UCSD-AML1 (cell line): ENCODE results near the gene PAPPA.

ENCODE experiments used
- DNase-seq: peaks from one replicate; lab custom pipeline; 2025; ENCODE audit not compliant: unreplicated experiment; lab: John Stamatoyannopoulos, UW

PAPPA gene

DNA sequence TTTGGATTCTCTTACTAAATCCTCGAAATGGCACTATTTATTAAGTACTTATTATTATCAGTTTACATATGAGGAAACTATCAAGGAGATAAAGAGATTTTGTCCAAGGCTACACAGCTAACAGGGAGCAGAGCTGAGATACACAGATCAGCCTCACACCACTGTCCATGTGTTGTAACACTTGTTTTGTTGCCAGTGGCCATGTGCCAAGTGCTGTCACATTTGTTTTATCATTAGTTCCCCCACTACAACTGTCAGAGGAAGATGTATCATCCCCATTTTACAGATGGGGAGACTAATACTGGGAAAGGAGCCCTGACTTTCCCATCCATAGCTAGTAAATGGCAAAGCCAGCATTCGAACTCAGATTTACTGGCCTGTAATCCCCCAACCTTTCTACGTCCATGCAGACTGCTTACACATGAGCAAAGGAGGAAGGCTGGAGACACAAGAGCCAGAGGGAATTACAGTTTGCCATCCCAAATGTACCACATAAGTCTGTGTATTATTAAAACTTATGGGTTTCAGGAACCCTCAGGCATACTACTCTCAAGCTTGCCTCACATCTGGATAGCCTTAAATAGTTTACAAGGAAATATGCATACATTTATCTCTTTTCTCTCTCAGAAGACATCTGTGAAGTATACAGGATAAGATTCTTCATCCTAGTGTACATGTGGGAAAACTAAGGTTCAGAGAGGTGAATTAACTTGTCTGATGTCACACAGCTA lies 25.1 kb downstream of the PAPPA start:
- DNase-seq = no peak

DNA sequence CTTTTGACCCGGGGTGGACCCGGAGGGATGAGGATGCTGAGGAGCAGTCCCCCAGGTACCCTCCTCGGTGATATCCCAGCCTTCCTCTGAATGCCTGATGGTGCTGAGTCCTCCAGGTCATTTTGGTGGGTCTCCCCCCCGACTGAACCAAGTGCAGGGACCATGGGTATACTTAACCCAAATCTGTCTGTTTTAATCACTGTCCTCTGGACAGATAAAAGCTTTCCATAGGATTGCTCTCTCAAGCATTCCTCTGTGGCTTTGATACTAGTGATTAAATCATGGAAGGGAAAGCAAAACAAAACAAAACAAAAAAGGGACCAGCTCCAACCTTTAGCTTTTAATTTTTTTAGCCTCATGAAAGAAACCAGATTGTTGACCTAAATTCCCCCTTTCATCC lies 26.0 kb downstream of the PAPPA start:
- DNase-seq = no peak

DNA sequence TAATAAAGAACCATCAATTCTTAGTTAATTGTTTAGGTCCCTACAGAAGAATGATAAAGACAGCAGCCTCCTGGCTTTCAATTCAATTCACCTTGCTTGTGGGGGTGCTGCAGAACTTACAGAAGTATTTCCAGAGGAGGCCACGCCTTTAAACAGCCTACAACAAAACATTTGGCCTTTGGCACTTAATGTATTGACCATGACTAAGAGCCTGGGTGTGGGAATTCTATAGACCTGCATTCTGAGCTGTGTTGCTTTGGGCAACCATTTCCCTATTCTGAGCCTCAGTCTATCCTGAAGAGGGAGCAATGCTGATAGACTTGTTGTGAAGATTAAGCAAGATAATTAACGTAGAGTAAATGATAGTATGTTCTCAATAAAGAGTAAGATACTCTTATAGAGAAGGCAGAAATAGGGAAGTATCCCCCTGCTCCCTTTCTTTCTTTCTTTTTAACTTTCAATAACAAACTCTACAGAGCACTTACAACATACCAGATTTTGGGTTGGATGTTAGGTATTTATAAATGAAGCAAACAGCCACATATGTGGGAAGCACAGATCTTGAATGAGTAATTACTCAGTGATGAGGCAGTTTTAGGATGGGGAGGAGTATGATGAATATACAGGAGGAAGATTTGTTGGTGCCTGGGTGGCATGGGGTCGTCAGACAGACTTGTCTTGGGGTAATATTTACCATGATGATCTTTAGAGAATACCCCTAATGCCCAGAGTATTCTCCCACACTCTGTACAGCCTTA lies 28.4 kb downstream of the PAPPA start:
- no peak for DNase-seq

DNA sequence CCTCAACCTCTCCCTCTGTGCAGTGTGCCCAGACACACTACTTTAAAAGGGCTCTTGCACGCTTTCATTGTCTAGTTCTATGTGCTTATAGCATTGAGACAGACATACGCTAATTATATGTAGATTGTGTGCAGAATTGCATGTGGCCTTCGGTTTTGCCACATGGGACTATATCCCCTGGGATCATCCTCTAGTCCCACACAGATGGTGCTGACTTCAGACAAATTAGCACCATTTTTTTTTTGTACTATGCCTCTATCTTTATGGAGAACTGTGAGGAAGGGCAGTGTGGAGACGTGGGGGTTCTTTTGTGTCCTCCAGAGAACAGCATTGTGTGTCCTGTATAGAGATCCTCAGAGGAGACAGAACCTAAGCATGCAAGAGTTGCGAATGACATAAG lies 29.3 kb downstream of the PAPPA start:
- DNase-seq = no peak

GRCh38 chr9:116187570-116188170 lies 34.1 kb downstream of the PAPPA start:
- no peak for DNase-seq

DNA sequence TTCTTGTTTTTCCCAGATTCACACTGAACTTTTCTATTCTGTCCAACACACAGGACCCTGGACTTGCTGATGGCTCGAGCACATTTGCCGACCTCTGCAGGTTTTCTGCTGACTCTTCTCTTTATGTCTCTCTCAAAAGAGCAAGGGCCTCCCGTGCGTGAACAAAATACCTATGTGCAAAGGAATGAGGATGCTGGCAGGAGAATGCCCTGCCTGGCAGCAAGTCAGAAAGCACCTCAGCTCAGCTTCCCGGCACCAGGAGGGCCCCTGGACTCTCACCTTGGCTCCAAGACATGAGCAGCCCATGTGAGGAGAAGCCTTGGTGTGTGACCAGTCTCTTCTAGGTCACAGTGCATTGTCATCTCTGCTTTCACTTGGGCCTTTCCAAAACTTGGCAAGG lies 36.1 kb downstream of the PAPPA start:
- DNase-seq = no peak

DNA sequence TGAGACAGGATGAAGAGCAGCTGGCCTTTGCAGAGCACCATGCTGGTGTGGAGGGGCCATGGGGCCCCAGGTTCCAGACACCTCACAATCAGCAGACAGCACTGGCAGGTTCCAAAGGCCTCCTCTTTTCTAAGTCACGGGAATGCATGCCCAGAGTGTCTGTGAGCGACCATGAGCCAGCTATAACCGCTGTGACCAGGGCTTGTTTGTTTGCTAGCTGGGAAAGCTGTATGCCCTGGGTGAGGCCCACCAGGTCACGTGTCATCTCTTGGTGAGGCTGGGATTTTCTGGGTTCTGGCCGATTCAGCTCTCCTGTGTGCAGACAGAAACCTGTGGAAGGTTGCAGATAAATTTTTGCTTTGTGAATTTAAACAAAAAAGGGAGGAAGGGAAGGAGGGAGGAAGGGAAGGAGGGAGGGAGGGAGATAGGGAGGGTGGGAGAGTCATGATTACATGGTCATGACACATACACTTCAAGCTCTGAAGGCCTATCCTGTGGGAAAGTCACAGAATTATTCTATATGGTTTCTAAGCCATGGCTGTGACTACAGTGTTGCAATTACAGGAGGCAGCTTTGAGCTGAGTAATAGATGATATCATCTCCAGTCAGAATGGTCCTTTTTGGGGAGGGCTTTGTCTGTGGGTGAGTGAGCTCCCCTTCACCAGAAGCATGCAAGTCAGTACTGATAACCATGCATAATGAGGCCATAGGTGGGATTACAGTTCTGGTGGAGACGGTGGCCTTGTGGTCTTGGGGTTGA lies 37.2 kb downstream of the PAPPA start:
- no peak for DNase-seq

DNA sequence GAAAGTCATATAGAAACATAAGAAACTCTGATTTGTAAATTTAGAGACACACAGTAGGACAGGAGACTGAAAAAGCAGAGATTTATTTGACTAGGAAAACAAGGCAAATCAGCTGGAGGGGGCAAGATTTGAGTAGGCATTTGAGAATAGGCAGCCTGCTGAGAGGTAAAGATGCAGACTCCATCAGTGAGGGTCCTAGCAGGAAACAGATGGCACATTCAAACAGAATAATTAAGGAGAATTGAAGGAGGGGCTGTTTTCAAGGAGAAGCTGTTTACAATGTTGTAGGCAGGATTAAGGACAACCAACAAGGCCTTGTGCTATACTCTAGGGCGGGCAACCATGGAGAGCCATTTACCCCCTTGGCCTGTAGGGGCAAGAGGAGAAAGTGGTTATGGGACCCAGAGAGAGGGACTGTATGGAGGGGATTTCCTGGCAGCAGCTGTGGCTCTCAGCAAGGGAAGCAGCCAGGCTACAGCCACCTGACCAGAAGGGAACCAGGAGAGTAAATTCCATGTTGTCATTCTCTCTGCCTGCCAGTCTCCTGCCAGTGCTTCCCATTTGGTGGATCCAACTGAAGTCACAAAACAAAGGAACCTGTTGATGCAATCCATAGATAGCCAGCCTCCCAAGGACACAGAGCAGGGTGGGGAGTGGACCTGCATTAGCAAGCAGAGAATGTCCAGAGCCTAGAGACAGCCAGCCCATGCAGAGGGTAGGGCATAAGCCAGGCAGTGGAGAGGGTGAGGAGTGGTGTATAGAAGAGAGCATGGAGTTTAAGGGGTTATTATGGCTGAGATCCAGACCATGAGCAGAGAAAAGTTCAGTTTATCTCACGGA lies 38.2 kb downstream of the PAPPA start:
- no peak for DNase-seq

GRCh38 chr9:116193636-116194035 lies 40.0 kb downstream of the PAPPA start:
- no peak for DNase-seq

- DNase-seq = no peak
Measured at GRCh38 chr9:116196806-116197205, 43.2 kb downstream of the PAPPA start.

DNA sequence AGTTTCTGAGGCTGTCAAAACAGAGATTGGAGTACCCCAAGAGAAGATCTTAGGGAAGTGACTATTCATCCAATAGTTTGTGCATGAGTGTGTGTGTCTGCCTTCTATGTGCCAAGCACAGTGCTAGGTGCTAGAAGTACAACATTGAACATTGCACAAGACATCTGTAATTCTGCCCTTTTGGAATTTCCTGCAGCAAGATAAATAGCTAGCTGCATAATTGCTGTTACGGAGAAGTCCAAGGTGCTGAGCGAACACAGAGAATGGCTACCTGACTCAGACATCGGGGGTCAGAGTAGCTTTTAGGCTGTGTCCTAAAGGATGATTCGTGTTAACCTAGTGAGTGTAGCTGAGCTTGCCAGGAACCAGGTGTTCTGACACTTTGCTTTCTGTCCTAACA lies 44.8 kb downstream of the PAPPA start:
- DNase-seq = no peak

- DNase-seq = no peak
Measured at GRCh38 chr9:116202219-116202912, 48.8 kb downstream of the PAPPA start.

DNA sequence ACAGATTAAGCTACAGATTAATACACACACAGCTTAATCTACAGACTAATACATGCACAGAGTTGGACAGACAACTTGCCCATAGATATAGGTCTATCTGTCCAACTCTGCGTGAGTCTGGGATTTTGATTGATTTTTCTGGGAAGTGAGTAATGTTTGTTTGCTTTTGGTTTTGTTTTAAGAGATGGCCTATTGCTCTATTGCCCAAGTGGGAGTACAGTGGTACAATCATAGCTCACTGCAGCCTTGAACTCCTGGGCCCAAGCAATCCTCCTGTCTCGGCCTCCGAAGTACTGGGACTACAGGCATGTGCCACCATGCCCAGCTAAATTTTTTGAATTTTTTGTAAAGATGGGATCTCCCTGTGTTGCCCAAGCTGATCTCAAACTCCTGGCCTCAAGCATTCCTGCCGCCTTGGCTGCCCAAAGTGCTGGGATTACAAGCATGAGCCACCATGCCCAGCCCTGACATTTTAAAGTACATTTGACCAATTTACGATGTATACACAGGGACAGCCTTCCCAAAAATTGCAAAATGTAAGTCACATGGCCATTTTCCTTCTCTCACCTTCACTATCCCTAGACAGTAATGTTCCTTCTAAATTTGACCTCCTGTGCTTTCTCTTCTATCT lies 50.8 kb downstream of the PAPPA start:
- DNase-seq = no peak

GRCh38 chr9:116207371-116208111 lies 54.0 kb downstream of the PAPPA start:
- no peak for DNase-seq

DNA sequence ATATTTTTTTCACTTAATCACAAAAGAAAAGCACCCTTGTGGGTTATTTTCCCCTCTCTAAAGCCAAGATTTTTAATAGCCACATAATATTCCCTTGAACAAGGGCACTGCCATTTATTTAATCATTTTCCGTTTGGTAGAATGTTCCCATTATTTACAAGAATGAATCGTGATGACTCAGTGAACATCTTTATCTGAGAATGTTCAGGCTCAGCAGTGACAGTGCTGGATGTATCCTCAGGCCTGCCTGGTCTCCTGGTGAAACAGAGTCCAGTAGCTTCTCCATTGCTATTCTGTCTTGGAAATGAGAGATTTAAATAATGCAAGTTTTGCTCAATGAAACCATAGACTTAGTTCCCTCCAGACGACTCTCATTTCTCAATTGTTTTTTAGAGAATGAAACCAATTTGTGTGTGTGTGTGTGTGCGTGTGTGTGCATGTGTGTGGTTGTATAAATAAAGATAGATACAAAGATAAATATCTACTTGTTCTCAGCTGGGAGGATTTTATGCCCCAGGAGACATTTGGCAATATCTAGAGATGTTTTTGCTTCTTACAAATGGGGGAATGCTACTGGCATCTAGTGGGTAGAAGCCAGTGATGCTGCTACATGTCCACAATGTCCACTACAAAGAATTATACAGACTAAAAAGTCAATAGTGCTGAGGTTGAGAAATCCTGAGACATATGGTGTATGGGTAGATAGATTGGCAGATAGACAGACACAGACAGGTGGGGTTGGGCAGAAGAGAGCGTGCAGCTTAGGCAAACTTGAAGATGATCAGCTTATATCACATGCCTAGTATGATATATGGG lies 55.0 kb downstream of the PAPPA start:
- DNase-seq = no peak

GRCh38 chr9:116209414-116210116 lies 56.0 kb downstream of the PAPPA start:
- no peak for DNase-seq

- no peak for DNase-seq
Measured at GRCh38 chr9:116212986-116213692, 59.5 kb downstream of the PAPPA start.
